K562 (cell line): ENCODE measurements around the gene MAB21L3. TPM values are rescaled to one million over a fixed set of nuclear protein-coding genes. Genes with fewer than 3 reads are reported as not detected.

ENCODE experiments used
- ATAC-seq: fragments of 200-7000 bp; cut with Tn5 transposase; 3 replicates; pipeline ENCODE4 v1.9.1; 2020; ENCODE audit warnings: moderate library complexity
- BruUV-seq: library from RNA; stranded (reverse); fragments of 400-500 nt; replicated peaks from 2 replicates; lab custom pipeline; 2021; lab: Mats Ljungman, UMichigan
- CTCF ChIA-PET: fragments of 300-600 bp; formaldehyde crosslinking; extraction: SDS; loops from one replicate; lab custom pipeline; 2021; ENCODE audit warnings: low intra/inter-chr PET ratio; lab: Yijun Ruan, JAX
- POLR2A ChIA-PET: fragments of 300-600, 350-650 bp; sonication (Branson Sonifier 250); formaldehyde crosslinking; extraction: SDS; loops from one replicate; lab custom pipeline; 2021; ENCODE audit warnings: antibody characterized with exemption, inconsistent platforms; lab: Yijun Ruan, JAX
- DNase-seq, 4 experiments: peaks; one replicate each; pipeline versions ENCODE4 v3.0.0 to v3.0.0-alpha.2; 2011 to 2018; ENCODE audit warnings: low spot score in 3 of 4, mixed read lengths in 3 of 4; ENCODE audit errors: extremely low read depth in 1 of 4
- FAIRE-seq: peaks from 2 replicates; lab custom pipeline; 2011; peaks lifted over from hg19 to GRCh38; lab: Jason Lieb, UNC
- H2AFZ ChIP-seq: 2 replicates; pipeline ENCODE4 v1.6.0; 2011; ENCODE audit warnings: low read depth, low read length, control low read depth, inconsistent platforms
- H3K27ac ChIP-seq: fragments of 200-600 bp; 3 replicates; pipeline ENCODE4 v1.8.0; 2011; ENCODE audit warnings: low read depth, mild to moderate bottlenecking, control low read depth, inconsistent platforms, low read length, moderate library complexity, mixed read lengths; ENCODE audit errors: extremely low read depth
- H3K27me3 ChIP-seq, 2 experiments: fragments of 300-600 bp in 1 of 2; 2 replicates in 1 of 2; 3 replicates in 1 of 2; pipeline versions ENCODE4 v1.6.0 to v1.8.0; 2011; ENCODE audit warnings: inconsistent platforms in 2 of 2, low read length in 2 of 2, mild to moderate bottlenecking in 1 of 2, mixed read lengths in 1 of 2, moderate library complexity in 1 of 2; ENCODE audit not compliant: control insufficient read depth in 2 of 2, insufficient read depth in 2 of 2
- H3K36me3 ChIP-seq: fragments of 300-600 bp; 3 replicates; pipeline ENCODE4 v1.8.0; 2011; ENCODE audit warnings: mild to moderate bottlenecking, low read length, inconsistent platforms; ENCODE audit not compliant: control insufficient read depth, insufficient read depth
- H3K4me1 ChIP-seq, 2 experiments: fragments of 200-600 bp in 1 of 2; replicated peaks in 1 of 2; 2 replicates in 1 of 2; 3 replicates in 1 of 2; pipeline versions ENCODE4 v1.5.1 to v1.8.0; 2011; ENCODE audit warnings: inconsistent platforms in 2 of 2, low read length in 2 of 2, mild to moderate bottlenecking in 1 of 2, mixed read lengths in 1 of 2, moderate library complexity in 1 of 2; ENCODE audit not compliant: control insufficient read depth in 2 of 2, insufficient read depth in 2 of 2
- H3K4me2 ChIP-seq: 2 replicates; pipeline ENCODE4 v1.6.1; 2011; ENCODE audit warnings: low read length, control low read depth, inconsistent platforms, mixed read lengths; ENCODE audit not compliant: insufficient read depth
- H3K4me3 ChIP-seq: fragments of 200-600 bp; sonication (generic), shearing (Covaris generic); 2 replicates; pipeline ENCODE4 v1.5.1; 2016; ENCODE audit warnings: control low read depth, inconsistent platforms
- H3K79me2 ChIP-seq: fragments of 200-600 bp; 3 replicates; pipeline ENCODE4 v1.8.0; 2011; ENCODE audit warnings: low read length, inconsistent platforms; ENCODE audit not compliant: control insufficient read depth, insufficient read depth
- H3K9ac ChIP-seq, 2 experiments: 2 replicates each; pipeline versions ENCODE4 v1.6.0 to v1.6.1; 2011; ENCODE audit warnings: low read depth in 2 of 2, low read length in 2 of 2, control low read depth in 1 of 2, inconsistent platforms in 1 of 2, mild to moderate bottlenecking in 1 of 2, mixed read lengths in 1 of 2; ENCODE audit not compliant: insufficient read depth in 1 of 2
- H3K9me1 ChIP-seq: one replicate; pipeline ENCODE4 v1.6.0; 2011; ENCODE audit warnings: inconsistent platforms, mild to moderate bottlenecking, low read length, moderate library complexity; ENCODE audit not compliant: control insufficient read depth, insufficient read depth
- H3K9me3 ChIP-seq: replicated peaks from 2 replicates; pipeline ENCODE4 v1.5.1; 2011; ENCODE audit warnings: low read depth, low read length, inconsistent platforms; ENCODE audit not compliant: control insufficient read depth, insufficient read depth
- H4K20me1 ChIP-seq: replicated peaks from 2 replicates; pipeline ENCODE4 v1.6.1; 2011; ENCODE audit warnings: low read length, inconsistent platforms, mixed read lengths; ENCODE audit not compliant: control insufficient read depth, insufficient read depth
- C11orf30 ChIP-seq: fragments of 450-650 bp; IDR thresholded peaks from 2 replicates; pipeline ENCODE4 v1.6.1; 2016; ENCODE audit warnings: low read depth, mild to moderate bottlenecking
- CREBBP ChIP-seq: IDR thresholded peaks from one replicate; pipeline ENCODE4 v1.6.1; 2012; ENCODE audit warnings: low read depth, mild to moderate bottlenecking, control low read depth, inconsistent platforms, low read length
- MAFG ChIP-seq: fragments of 450-650 bp; conservative IDR thresholded peaks from 2 replicates; pipeline ENCODE4 v1.6.1; 2016; ENCODE audit warnings: missing genetic modification characterization, missing compliant biosample characterization
- RNF219 ChIP-seq: fragments of 250-450 bp; sonication (Bioruptor Pico); IDR thresholded peaks from 2 replicates; pipeline ENCODE4 v1.5.0; 2022; ENCODE audit warnings: mild to moderate bottlenecking
- ZNF316 ChIP-seq: fragments of 450-650 bp; IDR thresholded peaks from 2 replicates; pipeline ENCODE4 v1.6.1; 2016
- WGBS: fragments of 100-300 bp; shearing (Covaris generic); methylation state at CpG from one replicate; pipeline ENCODE4 v1.1.6; 2016; ENCODE audit warnings: low coverage, mixed read lengths; ENCODE audit not compliant: insufficient coverage; ENCODE audit errors: missing lambda C conversion rate; 5-methylcytosine and 5-hydroxymethylcytosine counted together
- in situ Hi-C: fragments of 300-500 bp; cut with MboI; formaldehyde crosslinking; loops from 4 replicates; pipeline ENCODE4 v1.15.0; 2018; ENCODE audit warnings: inconsistent platforms, mixed read lengths
- intact Hi-C: fragments of 100-400 bp; cut with micrococcal nuclease; formaldehyde crosslinking; loops from 2 replicates; pipeline ENCODE4 v1.14.2; 2022
- polyA plus RNA-seq, 8 experiments: library from polyadenylated mRNA; depleted of rRNA in 4 of 8; stranded (reverse) in 5 of 8; unstranded in 3 of 8; fragments of >200 nt; fragmentation: Nextera tagmentation in 2 of 8; fragmentation: Illumina TruSeq in 1 of 8; extraction: Ambion mirVana in 2 of 8; extraction: Trizol in 1 of 8; gene quantifications; 2 replicates each; pipeline versions ENCODE4 v1.2.1 to v1.2.3, GENCODE V29; 2011 to 2014; ENCODE audit warnings: inconsistent platforms in 1 of 8, missing spikeins in 1 of 8
- total RNA-seq, 7 experiments: library from RNA; depleted of rRNA in 6 of 7; stranded (reverse); fragments of >200 nt in 6 of 7; fragmentation: Illumina TruSeq in 2 of 7; extraction: Trizol in 2 of 7; gene quantifications; 2 replicates each; pipeline versions ENCODE4 v1.2.1 to v1.2.3, GENCODE V29; 2011 to 2021; ENCODE audit warnings: low replicate concordance in 1 of 7

The MAB21L3 gene
- total and polyA plus RNA-seq, 9 of the 15 experiments (the other 6 are each of a cell fraction or from before 2014, with no cell fraction given): not detected

- Histone ChIP-seq H3K27me3 (no peaks in the 10 kb centered on the region), H4K20me1 (no peaks in the 10 kb centered on the region), H3K4me3 (no peak overlapping the region), H3K4me2 (no peak overlapping the region), H3K79me2 (no peaks in the 10 kb centered on the region), H3K36me3 (no peaks in the 10 kb centered on the region), H3K9ac (no peak overlapping the region), H2AFZ (peak overlapping the region; percentile 98; the same call in 1 of the 2 replicates), H3K4me1 (no peaks in the 10 kb centered on the region; a peak in 1 of 5 replicates), H3K9me1 (no peaks in the 10 kb centered on the region), H3K9me3 (no peaks in the 10 kb centered on the region), H3K27ac (no peak overlapping the region)
- no peak; the same call in 2 of the 3 replicates for ATAC-seq
- in situ Hi-C loops: no loop called here
- TF ChIP-seq CREBBP: no peak
- 0 out of 2 replicates have a peak, but pooled peaks have one; percentile 38 for TF ChIP-seq MAFG
- peak; percentile 87 for TF ChIP-seq ZNF316
- peak; percentile 78 for TF ChIP-seq C11orf30
- FAIRE-seq: no peak
- WGBS: 55% methylated on average over 8 of the region's 8 CpGs
- POLR2A ChIA-PET: interaction anchor here (0.8 to 2.2 kb wide), 8 partner anchors 140 to 525 kb away, joined by 3 to 16 read pairs (median 4); no protein-coding TSS in a partner anchor
- CTCF ChIA-PET: interaction anchor here (0.6 to 5.2 kb wide), 12 partner anchors 30 to 990 kb away, joined by 3 to 89 read pairs (median 4); no protein-coding TSS in a partner anchor
- BruUV-seq: no TSS peak
- intact Hi-C loops: loop anchor here (10.0 kb wide), 1 partner anchor 456 kb away; no protein-coding TSS in a partner anchor
- DNase-seq: no peak
These were observed 27.1 kb downstream of the MAB21L3 start for GRCh38 chr1:116138277-116138792.

GRCh38 chr1:116139592-116140134, 28.5 kb downstream of the MAB21L3 start:
- WGBS: 44% methylated on average over 6 of the region's 6 CpGs
- no TSS peak for BruUV-seq
- Histone ChIP-seq H3K79me2 (no peaks in the 10 kb centered on the region), H3K4me2 (no peak overlapping the region), H4K20me1 (no peaks in the 10 kb centered on the region), H2AFZ (no peak overlapping the region), H3K36me3 (no peaks in the 10 kb centered on the region), H3K9ac (no peak overlapping the region), H3K9me3 (no peaks in the 10 kb centered on the region), H3K9me1 (no peaks in the 10 kb centered on the region), H3K27ac (no peak overlapping the region), H3K4me3 (no peak overlapping the region), H3K27me3 (no peaks in the 10 kb centered on the region), H3K4me1 (no peaks in the 10 kb centered on the region; a peak in 1 of 5 replicates)
- ChIA-PET CTCF (interaction anchor here (0.7 to 5.2 kb wide), 12 partner anchors 12 to 916 kb away, joined by 3 to 89 read pairs (median 4); no protein-coding TSS in a partner anchor), POLR2A (interaction anchor here (0.5 to 2.2 kb wide), 13 partner anchors 8 to 1699 kb away, joined by 3 to 16 read pairs (median 3); no protein-coding TSS in a partner anchor)
- in situ Hi-C loops (no loop called here), intact Hi-C loops (loop anchor here (1.0 to 10.0 kb wide), 5 partner anchors 13 to 915 kb away; no protein-coding TSS in a partner anchor)
- DNase-seq (no peak), FAIRE-seq (no peak), ATAC-seq (no peak)
- no peak for TF ChIP-seq RNF219 (CRISPR knock-in tag)
